H1 (cell line): ENCODE results near the gene CIITA. TPM values are rescaled to one million over a fixed set of nuclear protein-coding genes. Genes with fewer than 3 reads are reported as not detected.

Experiments
- CTCF ChIA-PET: fragments of 300-600 bp; sonication (Branson Sonifier 250); formaldehyde crosslinking; loops from one replicate; lab custom pipeline; 2021; ENCODE audit not compliant: partially characterized antibody; lab: Charles Lee
- POLR2A ChIA-PET: fragments of 300-600 bp; sonication (Branson Sonifier 250); formaldehyde crosslinking; loops from one replicate; lab custom pipeline; 2021; ENCODE audit warnings: inconsistent platforms; ENCODE audit not compliant: partially characterized antibody; lab: Charles Lee
- DNase-seq, 2 experiments: peaks; one replicate each; pipeline versions ENCODE4 v3.0.0 to v3.0.0-alpha.2; 2010 to 2022; ENCODE audit warnings: low spot score in 2 of 2, low read depth in 1 of 2, mixed read lengths in 1 of 2
- FAIRE-seq: peaks from 2 replicates; lab custom pipeline; 2011; peaks lifted over from hg19 to GRCh38; lab: Jason Lieb, UNC
- H2AFZ ChIP-seq: 2 replicates; pipeline ENCODE4 v1.8.1; 2012; ENCODE audit warnings: low read length, inconsistent platforms
- H2AK5ac ChIP-seq: 2 replicates; pipeline ENCODE4 v1.6.1; 2013; ENCODE audit warnings: low read depth, low read length
- H2BK120ac ChIP-seq: replicated peaks from 2 replicates; pipeline ENCODE3; 2013; ENCODE audit warnings: low read depth, low read length, inconsistent platforms
- H2BK12ac ChIP-seq: 2 replicates; pipeline ENCODE4 v1.6.1; 2013; ENCODE audit warnings: low read depth, low read length
- H2BK15ac ChIP-seq: 2 replicates; pipeline ENCODE4 v1.6.1; 2013; ENCODE audit warnings: low read length
- H2BK20ac ChIP-seq: 2 replicates; pipeline ENCODE4 v1.6.1; 2013; ENCODE audit warnings: low read length
- H2BK5ac ChIP-seq: 2 replicates; pipeline ENCODE4 v1.6.1; 2013; ENCODE audit warnings: low read depth, low read length
- H3K14ac ChIP-seq: 2 replicates; pipeline ENCODE4 v1.6.1; 2013; ENCODE audit warnings: inconsistent platforms; ENCODE audit not compliant: insufficient read length
- H3K18ac ChIP-seq: 2 replicates; pipeline ENCODE4 v1.6.1; 2013; ENCODE audit warnings: low read length; ENCODE audit errors: extremely low read depth
- H3K23ac ChIP-seq: 2 replicates; pipeline ENCODE4 v1.6.1; 2013; ENCODE audit warnings: inconsistent platforms; ENCODE audit not compliant: insufficient read length
- H3K23me2 ChIP-seq: 2 replicates; pipeline ENCODE4 v1.6.1; 2013; ENCODE audit warnings: low read depth, low read length
- H3K27ac ChIP-seq: 2 replicates; pipeline ENCODE4 v1.6.1; 2011; ENCODE audit warnings: low read depth, low read length, inconsistent platforms
- H3K27me3 ChIP-seq, 4 experiments: replicated peaks in 1 of 4; 1 replicate in 1 of 4; 2 replicates in 3 of 4; pipeline versions ENCODE4 v1.6.1 to v1.8.1; 2011 to 2013; ENCODE audit warnings: low read length in 3 of 4, mild to moderate bottlenecking in 3 of 4, inconsistent platforms in 2 of 4, mixed read lengths in 2 of 4, moderate library complexity in 1 of 4; ENCODE audit not compliant: control insufficient read depth in 3 of 4, insufficient read depth in 3 of 4; ENCODE audit errors: extremely low read depth in 1 of 4
- H3K36me3 ChIP-seq, 4 experiments: 2 replicates each; pipeline versions ENCODE4 v1.6.1 to v1.8.1; 2011 to 2013; ENCODE audit warnings: mild to moderate bottlenecking in 4 of 4, low read length in 3 of 4, moderate library complexity in 2 of 4, control low read depth in 1 of 4, inconsistent platforms in 1 of 4; ENCODE audit not compliant: insufficient read depth in 4 of 4, control insufficient read depth in 2 of 4
- H3K4ac ChIP-seq: replicated peaks from 2 replicates; pipeline ENCODE3; 2013; ENCODE audit warnings: low read length, low read depth, mixed read lengths, inconsistent platforms; ENCODE audit not compliant: insufficient read length
- H3K4me1 ChIP-seq, 4 experiments: replicated peaks in 1 of 4; 1 replicate in 1 of 4; 2 replicates in 3 of 4; pipeline versions ENCODE4 v1.6.1 to v1.8.1; 2011 to 2013; ENCODE audit warnings: low read length in 3 of 4, inconsistent platforms in 2 of 4, mixed read lengths in 1 of 4; ENCODE audit not compliant: insufficient read depth in 4 of 4, control insufficient read depth in 3 of 4
- H3K4me2 ChIP-seq, 2 experiments: 2 replicates each; pipeline versions ENCODE4 v1.6.1 to v1.8.1; 2011 to 2013; ENCODE audit warnings: low read depth in 2 of 2, low read length in 2 of 2, control low read depth in 1 of 2, inconsistent platforms in 1 of 2, mild to moderate bottlenecking in 1 of 2; ENCODE audit not compliant: insufficient read depth in 1 of 2
- H3K4me3 ChIP-seq, 4 experiments: fragments of 200-600, 300-600 bp in 1 of 4; sonication (generic), shearing (Covaris generic), sonication (Bioruptor Twin) in 1 of 4; 2 replicates each; pipeline versions ENCODE4 v1.5.1 to v1.8.1; 2011 to 2016; ENCODE audit warnings: low read length in 4 of 4, low read depth in 3 of 4, control low read depth in 2 of 4, inconsistent platforms in 2 of 4, mild to moderate bottlenecking in 2 of 4, mixed read lengths in 1 of 4, moderate library complexity in 1 of 4; ENCODE audit not compliant: insufficient read depth in 2 of 4; ENCODE audit errors: extremely low read depth in 1 of 4
- H3K56ac ChIP-seq: replicated peaks from 2 replicates; pipeline ENCODE3; 2013; ENCODE audit warnings: low read depth, mild to moderate bottlenecking, mixed read lengths, low read length, inconsistent platforms; ENCODE audit not compliant: insufficient read length
- H3K79me1 ChIP-seq: 2 replicates; pipeline ENCODE4 v1.6.1; 2013; ENCODE audit warnings: low read depth, low read length, control low read depth
- H3K79me2 ChIP-seq, 2 experiments: 2 replicates each; pipeline versions ENCODE4 v1.6.1 to v1.8.1; 2012 to 2013; ENCODE audit warnings: low read length in 2 of 2, mild to moderate bottlenecking in 2 of 2, inconsistent platforms in 1 of 2; ENCODE audit not compliant: insufficient read depth in 2 of 2, control insufficient read depth in 1 of 2
- H3K9ac ChIP-seq, 4 experiments: replicated peaks in 1 of 4; 1 replicate in 1 of 4; 2 replicates in 3 of 4; pipeline versions ENCODE4 v1.6.1 to v1.8.1; 2011 to 2013; ENCODE audit warnings: low read depth in 3 of 4, low read length in 3 of 4, control low read depth in 2 of 4, mild to moderate bottlenecking in 2 of 4, moderate library complexity in 2 of 4, inconsistent platforms in 1 of 4; ENCODE audit errors: extremely low read depth in 1 of 4
- H3K9me3 ChIP-seq, 2 experiments: 2 replicates each; pipeline versions ENCODE4 v1.6.1 to v1.8.1; 2012 to 2013; ENCODE audit warnings: mild to moderate bottlenecking in 2 of 2, moderate library complexity in 2 of 2, control low read depth in 1 of 2, inconsistent platforms in 1 of 2, low read depth in 1 of 2, low read length in 1 of 2, mixed read lengths in 1 of 2; ENCODE audit not compliant: insufficient read depth in 2 of 2
- H4K20me1 ChIP-seq, 2 experiments: replicated peaks in 1 of 2; 2 replicates each; pipeline versions ENCODE3 to v1.8.1; 2011 to 2013; ENCODE audit warnings: inconsistent platforms in 2 of 2, low read length in 2 of 2, mild to moderate bottlenecking in 1 of 2; ENCODE audit not compliant: insufficient read depth in 2 of 2, control insufficient read depth in 1 of 2
- H4K5ac ChIP-seq: 2 replicates; pipeline ENCODE4 v1.6.1; 2013; ENCODE audit warnings: low read length, low read depth, mixed read lengths, inconsistent platforms; ENCODE audit not compliant: insufficient read length
- H4K8ac ChIP-seq: 2 replicates; pipeline ENCODE4 v1.8.0; 2013; ENCODE audit warnings: mild to moderate bottlenecking, moderate library complexity, low read length, inconsistent platforms; ENCODE audit not compliant: insufficient read depth; ENCODE audit errors: extremely low read depth
- H4K91ac ChIP-seq: replicated peaks from 2 replicates; pipeline ENCODE3; 2013; ENCODE audit warnings: low read length, mixed read lengths, inconsistent platforms; ENCODE audit not compliant: insufficient read length
- ASH2L ChIP-seq: fragments of 200-600, 300-600 bp; sonication (generic); IDR thresholded peaks from one replicate; pipeline ENCODE4 v1.7.1; 2017; ENCODE audit warnings: low read length
- BRCA1 ChIP-seq: IDR thresholded peaks from 2 replicates; pipeline ENCODE4 v1.6.1; 2012; ENCODE audit warnings: low read depth, low read length, improper control_type of control experiment
- CBX5 ChIP-seq: fragments of 300-800, 300-1000 bp; sonication (generic); IDR thresholded peaks from 2 replicates; pipeline ENCODE4 v1.7.1; 2016; ENCODE audit warnings: antibody characterized with exemption, low read length, low read depth
- CBX8 ChIP-seq: fragments of 300-800, 300-1000 bp; sonication (generic); IDR thresholded peaks from 2 replicates; pipeline ENCODE4 v1.7.1; 2016; ENCODE audit warnings: low read depth, low read length, borderline replicate concordance
- CEBPB ChIP-seq: IDR thresholded peaks from 2 replicates; pipeline ENCODE4 v1.6.1; 2012; ENCODE audit warnings: low read depth, low read length
- CHD1 ChIP-seq: IDR thresholded peaks from 2 replicates; pipeline ENCODE4 v1.6.1; 2012; ENCODE audit warnings: low read depth, low read length, improper control_type of control experiment
- KDM1A ChIP-seq: fragments of 200-600, 300-600 bp; sonication (generic); IDR thresholded peaks from 2 replicates; pipeline ENCODE4 v1.7.1; 2016; ENCODE audit warnings: mild to moderate bottlenecking, low read length, borderline replicate concordance
- RXRA ChIP-seq: IDR thresholded peaks from 2 replicates; pipeline ENCODE4 v1.6.1; 2011; ENCODE audit warnings: low read depth, mild to moderate bottlenecking, low read length, moderate library complexity; ENCODE audit not compliant: insufficient read depth
- SIRT6 ChIP-seq: IDR thresholded peaks from one replicate; pipeline ENCODE4 v1.7.1; 2012; ENCODE audit warnings: low read length, inconsistent platforms
- SP4 ChIP-seq: IDR thresholded peaks from 2 replicates; pipeline ENCODE4 v1.6.1; 2012; ENCODE audit warnings: low read length, inconsistent platforms
- SUZ12 ChIP-seq: fragments of 200-600 bp; sonication (generic); IDR thresholded peaks from 2 replicates; pipeline ENCODE4 v1.6.1; 2012; ENCODE audit warnings: mild to moderate bottlenecking, inconsistent platforms, low read length, moderate library complexity, mixed read lengths
- TEAD4 ChIP-seq: IDR thresholded peaks from 2 replicates; pipeline ENCODE4 v1.6.1; 2012; ENCODE audit warnings: low read depth, low read length, inconsistent platforms, mixed read lengths
- YY1 ChIP-seq: IDR thresholded peaks from 2 replicates; pipeline ENCODE4 v1.6.1; 2011; ENCODE audit warnings: low read depth, mild to moderate bottlenecking, low read length
- WGBS, 2 experiments: shearing (Covaris generic) in 1 of 2; methylation state at CpG; one replicate each; pipeline versions ENCODE4 v1.1.6 to v1.1.7; 2013 to 2015; ENCODE audit warnings: low lambda C conversion rate in 2 of 2, mixed read lengths in 2 of 2, inconsistent platforms in 1 of 2, low coverage in 1 of 2, missing lambda C conversion rate in 1 of 2; ENCODE audit not compliant: insufficient replicate concordance in 2 of 2, insufficient coverage in 1 of 2, insufficient read length in 1 of 2; ENCODE audit errors: extremely low coverage in 1 of 2, missing lambda C conversion rate in 1 of 2; 5-methylcytosine and 5-hydroxymethylcytosine counted together
- polyA plus RNA-seq, 7 experiments: library from polyadenylated mRNA; depleted of rRNA in 3 of 7; stranded (reverse) in 5 of 7; unstranded in 2 of 7; fragments of >200 nt in 5 of 7; fragments of 200-250 nt in 2 of 7; gene quantifications; 1 replicate in 5 of 7; 2 replicates in 1 of 7; 4 replicates in 1 of 7; pipeline versions ENCODE4 v1.2.1 to v1.2.3, GENCODE V29; 2011 to 2013; ENCODE audit warnings: missing spikeins in 2 of 7, mixed read lengths in 2 of 7
- total RNA-seq: library from RNA; stranded (reverse); fragmentation: NEBNext Ultra II Directional; extraction: Animal tissue kit (Norgen Biotek cat#: 25700); gene quantifications from 2 replicates; pipeline ENCODE4 v1.2.1, GENCODE V29; 2021

The CIITA gene
- total and polyA plus RNA-seq, 2 of the 8 experiments (the other 6 are each of a cell fraction or from before 2014, with no cell fraction given): 0.07 to 0.17 TPM

- Histone ChIP-seq H3K14ac (no peak overlapping the region), H2AK5ac (no peak overlapping the region), H4K91ac (no peak overlapping the region), H4K5ac (no peak overlapping the region), H2BK15ac (no peak overlapping the region), H2BK20ac (no peak overlapping the region), H3K4ac (no peak overlapping the region), H2BK5ac (no peak overlapping the region), H3K27ac (no peak overlapping the region), H3K9me3 (no peaks in the 10 kb centered on the region), H2BK120ac (no peak overlapping the region), H3K23me2 (no peaks in the 10 kb centered on the region), H3K18ac (no peak overlapping the region), H2AFZ (no peak overlapping the region), H3K79me2 (no peaks in the 10 kb centered on the region), H3K4me1 (peaks cover 0 to 4% (median 2%) of the 10 kb centered on the region in 4 experiments; a peak in 4 of 7 replicates), H4K8ac (no peak overlapping the region), H3K23ac (no peak overlapping the region), H3K36me3 (peaks cover 0 to 10% (median 2%) of the 10 kb centered on the region in 4 experiments; a peak in 3 of 8 replicates), H4K20me1 (peaks cover 0 to 3% of the 10 kb centered on the region in 2 experiments), H3K79me1 (no peaks in the 10 kb centered on the region), H3K27me3 (no peaks in the 10 kb centered on the region), H3K4me3 (no peak overlapping the region), H3K9ac (no peak overlapping the region), H3K56ac (no peak overlapping the region), H2BK12ac (no peak overlapping the region), H3K4me2 (no peak overlapping the region)
- ChIA-PET POLR2A (interaction anchor here (0.7 kb wide), 1 partner anchor 250 kb away, joined by 3 read pairs; no protein-coding TSS in a partner anchor), CTCF (interaction anchor here (0.6 to 8.2 kb wide), 8 partner anchors 14 to 459 kb away, joined by 3 to 117 read pairs (median 3); no protein-coding TSS in a partner anchor)
- 91% methylated on average over 5 of the region's 5 CpGs; no CpG with 5 or more reads in 1 of the 2 experiments for WGBS, 2 experiments
- DNase-seq (no peak), FAIRE-seq (no peak)
- TF ChIP-seq CHD1: no peak
- TF ChIP-seq SP4: no peak
- no peak for TF ChIP-seq CBX8
- TF ChIP-seq YY1: no peak
- TF ChIP-seq ASH2L: no peak
- TF ChIP-seq KDM1A: no peak
- TF ChIP-seq TEAD4: no peak
- no peak for TF ChIP-seq SUZ12
- TF ChIP-seq SIRT6: no peak
- TF ChIP-seq CEBPB: no peak
- no peak for TF ChIP-seq CBX5
- TF ChIP-seq BRCA1: no peak
- TF ChIP-seq RXRA: no peak
Measured at GRCh38 chr16:10966129-10966528, 89.1 kb downstream of the CIITA start.
